ENCODE measurements around the gene CACNB4.

- TF ChIP-seq REST (IDR thresholded peaks at IDR 0.05; ENCODE audit: insufficient read depth in 1 of 2, low read depth in 2 of 2, low read length in 2 of 2) (no peak), POLR2AphosphoS5 (IDR thresholded peaks at IDR 0.05; ENCODE audit: low read depth, low read length) (no peak)
Observed at GRCh38 chr2:151937966-151938365, 160.9 kb downstream of the CACNB4 start.

Data from PFSK-1 (cell line).